Breast epithelium (tissue), 4 donors: ENCODE data around the gene GSG1. TPM values are rescaled to one million over a fixed set of nuclear protein-coding genes. Genes with fewer than 3 reads are reported as not detected.

Experiments
- DNase-seq, 2 donors: peaks; one replicate each; pipeline ENCODE4 v3.0.0-alpha.2; 2019; ENCODE audit warnings: low spot score in 2 of 2
- H3K27ac ChIP-seq, 2 donors: fragments of 200-600 bp; sonication (generic) in 1 of 2; one replicate each; pipeline ENCODE4 v1.5.1; 2016 to 2019; ENCODE audit warnings: mild to moderate bottlenecking in 1 of 2
- H3K27me3 ChIP-seq, 2 donors: fragments of 200-600 bp; sonication (generic) in 1 of 2; one replicate each; pipeline versions ENCODE4 v1.5.1 to v1.6.0; 2017 to 2019; ENCODE audit warnings: control low read depth in 1 of 2, mild to moderate bottlenecking in 1 of 2
- H3K36me3 ChIP-seq: fragments of 200-600 bp; one replicate; pipeline ENCODE4 v1.5.1; 2019
- H3K4me1 ChIP-seq, 2 donors: fragments of 200-600 bp; sonication (generic); one replicate each; pipeline ENCODE4 v1.5.1; 2016 to 2019; ENCODE audit warnings: control low read depth in 1 of 2
- H3K4me3 ChIP-seq, 3 donors: fragments of 200-600 bp; sonication (generic); 1 replicate in 2 of 3; 2 replicates in 1 of 3; pipeline ENCODE4 v1.5.1; 2016 to 2019; ENCODE audit warnings: mild to moderate bottlenecking in 3 of 3, moderate library complexity in 2 of 3
- H3K9me3 ChIP-seq, 2 donors: fragments of 200-600 bp; sonication (generic) in 1 of 2; one replicate each; pipeline ENCODE4 v1.5.1; 2016 to 2019; ENCODE audit warnings: control low read depth in 1 of 2
- POLR2A ChIP-seq: fragments of 450-650 bp; IDR thresholded peaks from one replicate; pipeline ENCODE4 v1.6.1; 2016; ENCODE audit warnings: antibody characterized with exemption, mild to moderate bottlenecking, moderate library complexity
- POLR2AphosphoS5 ChIP-seq, 3 donors: sonication (generic); formaldehyde crosslinking; IDR thresholded peaks; one replicate each; pipeline ENCODE4 v1.6.1; 2017; ENCODE audit warnings: antibody characterized with exemption in 3 of 3
- intact Hi-C: fragments of 100-400 bp; cut with DNase I; formaldehyde crosslinking; loops from one replicate; pipeline ENCODE4 v1.15.1; 2023; ENCODE audit warnings: low total_unique reads
- total RNA-seq, 3 donors: library from RNA; depleted of rRNA; stranded (reverse); fragments of >200 nt; gene quantifications; one replicate each; pipeline ENCODE4 v1.1.0, GENCODE V29; 2016
- TF ChIP-seq, protein P1 (sequence below), 3 donors: fragments of 450-650 bp; IDR thresholded peaks; one replicate each; pipeline ENCODE4 v1.5.1; 2016 to 2017; ENCODE audit warnings: antibody characterized with exemption in 3 of 3, mild to moderate bottlenecking in 3 of 3, moderate library complexity in 3 of 3

GSG1 gene
- total RNA-seq, 3 donors from 2014 or later, result not detected

DNA sequence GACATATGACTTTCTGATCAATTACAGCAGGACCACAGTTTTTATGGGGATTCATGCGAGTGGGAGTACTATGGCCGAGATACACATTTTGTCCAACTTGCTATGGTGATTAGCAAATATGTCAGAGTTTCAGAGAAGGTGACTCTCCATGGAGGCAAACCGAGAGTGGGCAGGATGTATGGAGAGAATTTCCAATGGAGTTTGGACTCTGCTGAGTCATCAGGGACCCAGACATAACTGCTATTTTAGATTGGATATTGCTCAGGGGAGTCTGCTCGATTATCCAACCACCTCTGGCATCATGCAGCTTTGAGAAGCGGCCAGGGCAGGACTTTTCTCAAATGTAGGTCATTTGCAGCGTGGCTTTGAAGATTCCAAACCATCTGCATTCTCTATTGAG lies 9.5 kb upstream of the GSG1 start:
- no peak overlapping the region for H3K4me3 ChIP-seq
- H3K27ac ChIP-seq, result no peak overlapping the region
- peaks cover 0 to 6% of the 10 kb centered on the region in 2 donors for H3K9me3 ChIP-seq
- no peak for TF ChIP-seq POLR2AphosphoS5 (IDR thresholded peaks at IDR 0.05)
- H3K27me3 ChIP-seq, result no peaks in the 10 kb centered on the region
- H3K36me3 ChIP-seq, result no peaks in the 10 kb centered on the region
- no peaks in the 10 kb centered on the region for H3K4me1 ChIP-seq
- intact Hi-C loops, result no loop called here
- no peak for DNase-seq

DNA sequence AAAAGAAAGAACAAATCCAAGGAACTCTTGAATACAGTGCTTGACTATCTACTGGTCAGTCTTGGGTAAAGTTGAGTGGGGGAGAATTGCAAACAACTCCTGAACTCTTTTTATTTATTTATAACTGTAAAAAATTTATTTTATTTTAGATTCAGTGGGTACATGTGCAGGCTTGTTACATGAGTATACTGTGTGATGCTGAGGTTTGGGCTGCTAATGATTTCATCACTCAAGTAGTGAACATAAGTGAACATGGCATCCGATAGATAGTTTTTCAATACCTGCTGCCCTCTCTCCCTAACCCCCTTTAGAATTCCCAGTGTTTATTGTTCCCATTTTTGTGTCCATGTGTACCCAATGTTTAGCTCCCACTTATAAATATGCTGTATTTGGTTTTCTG lies 3.2 kb upstream of the GSG1 start:
- no peak for DNase-seq
- H3K4me3 ChIP-seq, result no peak overlapping the region
- no peaks in the 10 kb centered on the region for H3K36me3 ChIP-seq
- TF ChIP-seq POLR2A (no peak), POLR2AphosphoS5 (IDR thresholded peaks at IDR 0.05) (no peak)
- TF ChIP-seq, protein P1, sequence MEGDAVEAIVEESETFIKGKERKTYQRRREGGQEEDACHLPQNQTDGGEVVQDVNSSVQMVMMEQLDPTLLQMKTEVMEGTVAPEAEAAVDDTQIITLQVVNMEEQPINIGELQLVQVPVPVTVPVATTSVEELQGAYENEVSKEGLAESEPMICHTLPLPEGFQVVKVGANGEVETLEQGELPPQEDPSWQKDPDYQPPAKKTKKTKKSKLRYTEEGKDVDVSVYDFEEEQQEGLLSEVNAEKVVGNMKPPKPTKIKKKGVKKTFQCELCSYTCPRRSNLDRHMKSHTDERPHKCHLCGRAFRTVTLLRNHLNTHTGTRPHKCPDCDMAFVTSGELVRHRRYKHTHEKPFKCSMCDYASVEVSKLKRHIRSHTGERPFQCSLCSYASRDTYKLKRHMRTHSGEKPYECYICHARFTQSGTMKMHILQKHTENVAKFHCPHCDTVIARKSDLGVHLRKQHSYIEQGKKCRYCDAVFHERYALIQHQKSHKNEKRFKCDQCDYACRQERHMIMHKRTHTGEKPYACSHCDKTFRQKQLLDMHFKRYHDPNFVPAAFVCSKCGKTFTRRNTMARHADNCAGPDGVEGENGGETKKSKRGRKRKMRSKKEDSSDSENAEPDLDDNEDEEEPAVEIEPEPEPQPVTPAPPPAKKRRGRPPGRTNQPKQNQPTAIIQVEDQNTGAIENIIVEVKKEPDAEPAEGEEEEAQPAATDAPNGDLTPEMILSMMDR (IDR thresholded peaks at IDR 0.05), result no peak
- intact Hi-C loops, result no loop called here
- H3K27ac ChIP-seq, result no peak overlapping the region
- H3K9me3 ChIP-seq, result no peaks in the 10 kb centered on the region
- H3K4me1 ChIP-seq, result peaks cover 0 to 3% of the 10 kb centered on the region in 2 donors
- no peaks in the 10 kb centered on the region for H3K27me3 ChIP-seq

DNA sequence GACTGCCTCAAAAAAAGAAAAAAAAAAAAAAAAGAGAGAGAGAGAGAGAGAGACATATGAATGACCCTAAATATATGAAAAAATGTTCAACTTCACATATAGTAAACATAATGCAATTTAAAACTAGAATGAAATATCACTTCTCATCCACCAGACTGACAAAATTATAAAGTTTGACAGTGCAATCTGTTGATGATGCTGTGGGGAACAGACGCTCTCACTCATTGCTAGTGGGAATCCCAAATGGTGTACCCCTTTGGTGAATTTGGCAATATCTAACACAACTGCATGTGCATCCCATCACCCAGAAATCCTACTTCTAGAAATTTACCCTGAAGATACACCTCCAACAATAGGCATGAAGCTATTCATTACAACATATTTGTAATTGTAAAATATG lies 2.3 kb upstream of the GSG1 start:
- intact Hi-C loops, result no loop called here
- Histone ChIP-seq H3K4me3 (no peak overlapping the region), H3K27me3 (no peaks in the 10 kb centered on the region), H3K27ac (no peak overlapping the region), H3K9me3 (no peaks in the 10 kb centered on the region), H3K4me1 (peaks cover 4 to 6% of the 10 kb centered on the region in 2 donors), H3K36me3 (no peaks in the 10 kb centered on the region)
- TF ChIP-seq, protein P1 (IDR thresholded peaks at IDR 0.05), result no peak
- no peak for TF ChIP-seq POLR2AphosphoS5 (IDR thresholded peaks at IDR 0.05)
- TF ChIP-seq POLR2A, result no peak
- no peak for DNase-seq

DNA sequence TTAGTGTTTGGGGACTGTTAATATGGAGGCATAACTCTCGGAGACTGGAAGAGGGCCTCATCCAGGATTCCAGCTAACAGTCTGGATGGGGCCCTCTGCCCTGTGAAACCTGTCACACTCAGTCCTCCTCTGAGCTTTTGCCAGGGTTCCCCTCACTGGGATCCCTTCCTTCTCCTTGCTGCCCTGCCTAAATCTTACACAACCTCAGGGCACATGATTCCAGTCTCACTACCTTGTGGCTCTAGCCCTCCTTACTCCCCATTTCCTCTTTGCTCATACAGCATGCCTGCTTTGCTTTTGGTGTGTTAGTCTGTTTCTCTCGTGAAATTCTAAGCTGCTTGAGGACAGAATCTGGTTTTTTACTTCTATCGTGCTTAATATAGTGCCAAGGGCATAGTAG lies 942 bp upstream of the GSG1 start:
- H3K4me1 ChIP-seq, result peaks cover 9 to 10% of the 10 kb centered on the region in 2 donors
- H3K36me3 ChIP-seq, result no peaks in the 10 kb centered on the region
- DNase-seq, result no peak
- intact Hi-C loops, result no loop called here
- H3K4me3 ChIP-seq, result no peak overlapping the region
- H3K27ac ChIP-seq, result peak overlapping the region in 1 of 2 donors; percentile 22
- H3K27me3 ChIP-seq, result no peaks in the 10 kb centered on the region
- TF ChIP-seq, protein P1 (IDR thresholded peaks at IDR 0.05), result no peak
- TF ChIP-seq POLR2A, result no peak
- TF ChIP-seq POLR2AphosphoS5 (IDR thresholded peaks at IDR 0.05), result no peak
- H3K9me3 ChIP-seq, result no peaks in the 10 kb centered on the region

DNA sequence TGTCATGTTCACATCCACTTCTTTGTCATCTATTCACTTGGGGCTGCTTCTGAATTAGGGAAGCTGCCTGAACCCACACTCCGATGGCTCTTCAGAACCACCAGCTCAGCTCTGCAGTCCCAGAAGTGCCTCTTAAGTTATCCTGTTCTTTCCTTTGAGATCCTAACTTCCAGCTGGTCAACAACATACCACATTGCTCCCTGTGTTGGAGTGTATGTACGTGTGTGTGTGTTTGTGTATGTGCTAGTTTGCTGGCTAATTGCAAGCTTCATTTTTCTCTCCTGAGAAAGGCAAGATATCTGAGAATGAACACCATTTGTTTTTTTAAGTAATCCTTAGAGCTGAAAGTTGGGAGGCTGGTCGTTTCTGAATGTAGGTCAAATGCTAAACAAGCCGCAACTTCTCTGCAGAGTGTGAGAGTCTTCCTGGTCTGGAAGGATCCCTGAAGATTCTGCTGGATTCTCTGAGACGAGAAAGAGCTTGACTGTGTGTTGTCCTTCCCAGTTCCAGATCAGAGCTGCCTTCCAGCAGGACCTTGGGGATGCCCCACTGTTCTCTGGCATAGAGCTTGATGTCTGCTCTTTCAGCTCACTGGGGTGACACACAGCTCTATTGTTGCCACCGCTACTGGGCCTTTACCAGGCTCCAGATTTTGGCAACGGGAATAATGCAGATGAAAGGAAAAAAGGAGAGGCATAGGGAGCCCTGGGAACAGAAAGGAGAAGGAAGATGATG lies 839 bp downstream of the GSG1 start:
- TF ChIP-seq, protein P1 (IDR thresholded peaks at IDR 0.05), result no peak
- TF ChIP-seq POLR2AphosphoS5 (IDR thresholded peaks at IDR 0.05), result no peak
- Histone ChIP-seq H3K36me3 (no peaks in the 10 kb centered on the region), H3K27ac (peak overlapping the region; percentile 100), H3K9me3 (no peaks in the 10 kb centered on the region), H3K4me3 (no peak overlapping the region), H3K4me1 (peaks cover 9 to 15% of the 10 kb centered on the region in 2 donors), H3K27me3 (no peaks in the 10 kb centered on the region)
- no peak for DNase-seq
- intact Hi-C loops, result no loop called here
